NCI-H446 (cell line): Measurements from ENCODE around the gene KIAA0586.

Source experiments
- DNase-seq, 2 experiments: peaks; one replicate each; lab custom pipeline; 2025; lab: John Stamatoyannopoulos, UW

Gene KIAA0586

GRCh38 chr14:58598028-58598803 is 170.7 kb downstream of the KIAA0586 start:
- DNase-seq = no peak

- no peak for DNase-seq
Measured at GRCh38 chr14:58598804-58599525, 171.4 kb downstream of the KIAA0586 start.

GRCh38 chr14:58599707-58600106 is 172.2 kb downstream of the KIAA0586 start:
- no peak for DNase-seq
